Measurements from ENCODE around the gene ANTXRL.

- TF ChIP-seq CTCF (IDR thresholded peaks at IDR 0.05; ENCODE audit: borderline replicate concordance, extremely low read depth, low read length, poor library complexity, severe bottlenecking) (no peak), EZH2 (IDR thresholded peaks at IDR 0.05; ENCODE audit: borderline replicate concordance, low read depth, low read length, severe bottlenecking) (no peak)
Measured at GRCh38 chr10:46247808-46248569, 38.8 kb upstream of the ANTXRL start.
